H9 (cell line): Measurements from ENCODE around the gene FGF6. TPM values are rescaled to one million over a fixed set of nuclear protein-coding genes. Genes with fewer than 3 reads are reported as not detected.

Source experiments
- DNase-seq: peaks from one replicate; pipeline ENCODE4 v3.0.0-alpha.2; 2017
- H2AFZ ChIP-seq: one replicate; pipeline ENCODE4 v1.6.1; 2013; ENCODE audit warnings: mild to moderate bottlenecking, low read length, control low read depth, moderate library complexity
- H2AK5ac ChIP-seq: 2 replicates; pipeline ENCODE4 v1.6.1; 2013; ENCODE audit warnings: low read length, control low read depth, mixed read lengths; ENCODE audit not compliant: insufficient read length
- H2BK120ac ChIP-seq: one replicate; pipeline ENCODE4 v1.6.1; 2013; ENCODE audit warnings: low read depth, mild to moderate bottlenecking, low read length, control low read depth, inconsistent platforms; ENCODE audit not compliant: poor library complexity, severe bottlenecking
- H2BK12ac ChIP-seq: 2 replicates; pipeline ENCODE4 v1.6.1; 2013; ENCODE audit warnings: low read length, control low read depth, mixed read lengths, low read depth; ENCODE audit not compliant: insufficient read length
- H2BK15ac ChIP-seq: 2 replicates; pipeline ENCODE4 v1.6.1; 2013; ENCODE audit warnings: low read depth, low read length, control low read depth
- H2BK20ac ChIP-seq: one replicate; pipeline ENCODE4 v1.6.1; 2013; ENCODE audit warnings: low read depth, mild to moderate bottlenecking, low read length, control low read depth, inconsistent platforms; ENCODE audit not compliant: poor library complexity, severe bottlenecking
- H2BK5ac ChIP-seq: 2 replicates; pipeline ENCODE4 v1.6.1; 2013; ENCODE audit warnings: low read length, control low read depth, mixed read lengths; ENCODE audit not compliant: insufficient read length
- H3K14ac ChIP-seq: 2 replicates; pipeline ENCODE4 v1.6.1; 2013; ENCODE audit warnings: low read length, control low read depth; ENCODE audit not compliant: insufficient read depth
- H3K18ac ChIP-seq: 2 replicates; pipeline ENCODE4 v1.6.1; 2013; ENCODE audit warnings: low read depth, mild to moderate bottlenecking, mixed read lengths, low read length, control low read depth; ENCODE audit not compliant: insufficient read length
- H3K23ac ChIP-seq: 2 replicates; pipeline ENCODE4 v1.6.1; 2013; ENCODE audit warnings: low read length, control low read depth, mixed read lengths, low read depth; ENCODE audit not compliant: insufficient read length
- H3K23me2 ChIP-seq: 2 replicates; pipeline ENCODE4 v1.6.1; 2013; ENCODE audit warnings: low read depth, mild to moderate bottlenecking, mixed read lengths, low read length, control low read depth; ENCODE audit not compliant: insufficient read length, poor library complexity, severe bottlenecking
- H3K27ac ChIP-seq: 2 replicates; pipeline ENCODE4 v1.5.1; 2013; ENCODE audit warnings: low read length, control low read depth, mixed read lengths, low read depth; ENCODE audit not compliant: insufficient read length
- H3K27me3 ChIP-seq: 2 replicates; pipeline ENCODE4 v1.6.1; 2013; ENCODE audit warnings: low read length, control low read depth, inconsistent platforms; ENCODE audit not compliant: insufficient read depth
- H3K4ac ChIP-seq: 2 replicates; pipeline ENCODE4 v1.6.1; 2013; ENCODE audit warnings: low read depth, mild to moderate bottlenecking, control low read depth, inconsistent platforms, low read length, moderate library complexity
- H3K4me1 ChIP-seq: 2 replicates; pipeline ENCODE4 v1.6.1; 2013; ENCODE audit warnings: low read length, control low read depth, inconsistent platforms; ENCODE audit not compliant: insufficient read depth
- H3K4me2 ChIP-seq: 2 replicates; pipeline ENCODE4 v1.6.1; 2013; ENCODE audit warnings: low read length, control low read depth, mixed read lengths; ENCODE audit not compliant: insufficient read length, insufficient read depth
- H3K56ac ChIP-seq: 2 replicates; pipeline ENCODE4 v1.6.1; 2013; ENCODE audit warnings: low read depth, mild to moderate bottlenecking, mixed read lengths, low read length, control low read depth; ENCODE audit not compliant: insufficient read length
- H3K79me1 ChIP-seq: 2 replicates; pipeline ENCODE4 v1.6.1; 2013; ENCODE audit warnings: low read depth, mild to moderate bottlenecking, moderate library complexity, low read length, control low read depth, inconsistent platforms; ENCODE audit not compliant: insufficient read depth, poor library complexity, severe bottlenecking
- H3K79me2 ChIP-seq: 2 replicates; pipeline ENCODE4 v1.6.1; 2013; ENCODE audit warnings: low read length, control low read depth, inconsistent platforms; ENCODE audit not compliant: insufficient read depth
- H3K9ac ChIP-seq: 2 replicates; pipeline ENCODE4 v1.6.1; 2013; ENCODE audit warnings: low read length, control low read depth, mixed read lengths; ENCODE audit not compliant: insufficient read length; ENCODE audit errors: extremely low read depth
- H3K9me3 ChIP-seq: one replicate; pipeline ENCODE4 v1.6.1; 2013; ENCODE audit warnings: low read depth, low read length, inconsistent platforms; ENCODE audit not compliant: control insufficient read depth
- H3T11ph ChIP-seq: one replicate; pipeline ENCODE4 v1.6.1; 2013; ENCODE audit warnings: mild to moderate bottlenecking, low read length, control low read depth, inconsistent platforms
- H4K20me1 ChIP-seq: one replicate; pipeline ENCODE4 v1.6.1; 2013; ENCODE audit not compliant: control insufficient read depth, insufficient read length, insufficient read depth
- H4K5ac ChIP-seq: 2 replicates; pipeline ENCODE4 v1.6.1; 2013; ENCODE audit warnings: low read depth, mild to moderate bottlenecking, mixed read lengths, low read length, control low read depth; ENCODE audit not compliant: insufficient read length
- H4K8ac ChIP-seq: replicated peaks from 2 replicates; pipeline ENCODE4 v1.6.1; 2013; ENCODE audit warnings: low read length, control low read depth, mixed read lengths, low read depth; ENCODE audit not compliant: insufficient read length
- H4K91ac ChIP-seq: 2 replicates; pipeline ENCODE4 v1.6.1; 2013; ENCODE audit warnings: low read depth, mild to moderate bottlenecking, moderate library complexity, mixed read lengths, low read length, control low read depth; ENCODE audit not compliant: insufficient read length
- H3K27ac Mint-ChIP-seq, 3 experiments: 2 replicates in 2 of 3; 3 replicates in 1 of 3; pipeline ENCODE4 v1.8.0; 2020 to 2021; ENCODE audit warnings: mixed read lengths in 3 of 3, mild to moderate bottlenecking in 1 of 3, moderate library complexity in 1 of 3
- H3K27me3 Mint-ChIP-seq: 2 replicates; pipeline ENCODE4 v1.8.0; 2021; ENCODE audit warnings: low read depth, mild to moderate bottlenecking, moderate library complexity, mixed read lengths
- H3K36me3 Mint-ChIP-seq, 3 experiments: 2 replicates in 2 of 3; 3 replicates in 1 of 3; pipeline ENCODE4 v1.8.0; 2020 to 2021; ENCODE audit warnings: low read depth in 3 of 3, mixed read lengths in 3 of 3; ENCODE audit not compliant: insufficient read depth in 1 of 3
- H3K4me1 Mint-ChIP-seq, 2 experiments: 2 replicates each; pipeline ENCODE4 v1.8.0; 2020; ENCODE audit warnings: mixed read lengths in 2 of 2
- H3K4me3 Mint-ChIP-seq, 2 experiments: 2 replicates in 1 of 2; 3 replicates in 1 of 2; pipeline ENCODE4 v1.8.0; 2020 to 2021; ENCODE audit warnings: mild to moderate bottlenecking in 2 of 2, mixed read lengths in 2 of 2, moderate library complexity in 1 of 2
- H3K9me3 Mint-ChIP-seq, 2 experiments: 2 replicates in 1 of 2; 3 replicates in 1 of 2; pipeline ENCODE4 v1.8.0; 2020; ENCODE audit warnings: mild to moderate bottlenecking in 2 of 2, mixed read lengths in 2 of 2, moderate library complexity in 1 of 2
- WGBS: extraction: QIAGEN DNeasy Blood & Tissue Kit; methylation state at CpG from one replicate; pipeline ENCODE4 v1.1.7; 2013; ENCODE audit warnings: missing lambda C conversion rate, low lambda C conversion rate, mixed read lengths; ENCODE audit not compliant: insufficient read length; ENCODE audit errors: extremely low coverage; 5-methylcytosine and 5-hydroxymethylcytosine counted together
- total RNA-seq: library from RNA; stranded (reverse); gene quantifications from 2 replicates; pipeline ENCODE4 v1.2.1, GENCODE V29; 2021
- TF ChIP-seq, protein P1 (sequence below): fragments of 200-600 bp; sonication (generic); conservative IDR thresholded peaks from 3 replicates; pipeline ENCODE4 v1.8.0; 2021; ENCODE audit warnings: antibody characterized with exemption, mild to moderate bottlenecking

The FGF6 gene
- total RNA-seq, 1 experiment from 2014 or later, result not detected

DNA sequence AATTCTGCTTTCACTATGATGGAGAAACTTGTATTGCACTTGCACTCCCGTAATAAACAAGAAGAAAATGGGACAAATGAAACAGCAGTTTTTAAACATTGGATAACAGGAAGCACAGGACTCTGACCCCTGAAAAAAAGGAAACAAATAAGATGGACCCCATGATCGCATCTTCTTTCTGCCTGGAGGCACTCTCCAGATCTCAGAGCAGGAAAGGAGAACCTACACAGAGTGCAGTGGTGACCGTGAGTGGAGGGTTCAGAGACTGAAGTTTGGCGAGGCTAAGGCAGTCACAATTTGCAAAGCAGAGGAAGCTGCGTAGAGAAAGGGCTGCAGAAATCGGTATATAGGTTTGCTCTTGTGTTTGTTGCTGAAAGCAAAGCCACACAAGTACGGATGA, 6.1 kb upstream of the FGF6 start:
- Histone ChIP-seq H3T11ph (no peak overlapping the region), H2BK20ac (no peak overlapping the region), H2BK5ac (no peak overlapping the region), H4K91ac (no peak overlapping the region), H2BK15ac (no peak overlapping the region), H2BK12ac (no peak overlapping the region), H3K23ac (no peak overlapping the region), H2AK5ac (no peak overlapping the region), H4K20me1 (no peaks in the 10 kb centered on the region), H3K56ac (no peak overlapping the region), H3K4ac (no peak overlapping the region), H4K5ac (no peak overlapping the region), H3K9me3 (no peaks in the 10 kb centered on the region), H3K18ac (no peak overlapping the region), H2AFZ (peak overlapping the region; percentile 18), H3K14ac (no peak overlapping the region), H3K27ac (no peak overlapping the region), H3K79me2 (no peaks in the 10 kb centered on the region), H3K4me1 (peaks cover 8% of the 10 kb centered on the region; the same call in 1 of the 2 replicates), H3K27me3 (no peaks in the 10 kb centered on the region), H3K4me2 (no peak overlapping the region), H3K9ac (no peak overlapping the region), H4K8ac (no peak overlapping the region), H2BK120ac (no peak overlapping the region), H3K79me1 (no peaks in the 10 kb centered on the region), H3K23me2 (peaks cover 10% of the 10 kb centered on the region)
- Mint-ChIP-seq H3K36me3 (peaks cover 0 to 18% (median 11%) of the 10 kb centered on the region in 3 experiments; a peak in 6 of 7 replicates), H3K27me3 (peaks cover 4% of the 10 kb centered on the region; the same call in 1 of the 2 replicates), H3K9me3 (peaks cover 6 to 14% of the 10 kb centered on the region in 2 experiments), H3K27ac (peak overlapping the region in 2 of 3 experiments; percentile 2 to 58; a peak in 2 of 7 replicates), H3K4me3 (no peak overlapping the region), H3K4me1 (peaks cover 39 to 47% of the 10 kb centered on the region in 2 experiments)
- DNase-seq, result no peak
- WGBS, result no CpG with 5 or more reads among the region's 7 CpGs
- TF ChIP-seq, protein P1, sequence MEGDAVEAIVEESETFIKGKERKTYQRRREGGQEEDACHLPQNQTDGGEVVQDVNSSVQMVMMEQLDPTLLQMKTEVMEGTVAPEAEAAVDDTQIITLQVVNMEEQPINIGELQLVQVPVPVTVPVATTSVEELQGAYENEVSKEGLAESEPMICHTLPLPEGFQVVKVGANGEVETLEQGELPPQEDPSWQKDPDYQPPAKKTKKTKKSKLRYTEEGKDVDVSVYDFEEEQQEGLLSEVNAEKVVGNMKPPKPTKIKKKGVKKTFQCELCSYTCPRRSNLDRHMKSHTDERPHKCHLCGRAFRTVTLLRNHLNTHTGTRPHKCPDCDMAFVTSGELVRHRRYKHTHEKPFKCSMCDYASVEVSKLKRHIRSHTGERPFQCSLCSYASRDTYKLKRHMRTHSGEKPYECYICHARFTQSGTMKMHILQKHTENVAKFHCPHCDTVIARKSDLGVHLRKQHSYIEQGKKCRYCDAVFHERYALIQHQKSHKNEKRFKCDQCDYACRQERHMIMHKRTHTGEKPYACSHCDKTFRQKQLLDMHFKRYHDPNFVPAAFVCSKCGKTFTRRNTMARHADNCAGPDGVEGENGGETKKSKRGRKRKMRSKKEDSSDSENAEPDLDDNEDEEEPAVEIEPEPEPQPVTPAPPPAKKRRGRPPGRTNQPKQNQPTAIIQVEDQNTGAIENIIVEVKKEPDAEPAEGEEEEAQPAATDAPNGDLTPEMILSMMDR, result no peak
